PFSK-1 (cell line): ENCODE results near the gene RHEB.

Source experiments
- FOXP2 ChIP-seq: optimal IDR thresholded peaks from 2 replicates; pipeline ENCODE3; 2011; ENCODE audit warnings: borderline replicate concordance, control low read depth, inconsistent platforms; ENCODE audit not compliant: insufficient read depth; ENCODE audit errors: extremely low read length, extremely low read depth
- POLR2AphosphoS5 ChIP-seq: IDR thresholded peaks from 2 replicates; pipeline ENCODE4 v1.6.1; 2012; ENCODE audit warnings: low read depth, mild to moderate bottlenecking, control low read depth, low read length, moderate library complexity
- REST ChIP-seq, 2 experiments: IDR thresholded peaks; 2 replicates each; pipeline versions ENCODE4 v1.6.1 to v1.8.0; 2011 to 2012; ENCODE audit warnings: low read depth in 2 of 2, low read length in 2 of 2, control low read depth in 1 of 2, inconsistent platforms in 1 of 2, mild to moderate bottlenecking in 1 of 2, moderate library complexity in 1 of 2; ENCODE audit not compliant: insufficient read depth in 1 of 2
- SIN3A ChIP-seq: IDR thresholded peaks from 2 replicates; pipeline ENCODE4 v1.6.1; 2012; ENCODE audit warnings: mild to moderate bottlenecking, low read length, moderate library complexity, borderline replicate concordance; ENCODE audit not compliant: insufficient read depth
- TAF1 ChIP-seq: IDR thresholded peaks from 2 replicates; pipeline ENCODE4 v1.6.1; 2012; ENCODE audit warnings: low read length, control low read depth, borderline replicate concordance; ENCODE audit not compliant: insufficient read depth

Gene RHEB

DNA sequence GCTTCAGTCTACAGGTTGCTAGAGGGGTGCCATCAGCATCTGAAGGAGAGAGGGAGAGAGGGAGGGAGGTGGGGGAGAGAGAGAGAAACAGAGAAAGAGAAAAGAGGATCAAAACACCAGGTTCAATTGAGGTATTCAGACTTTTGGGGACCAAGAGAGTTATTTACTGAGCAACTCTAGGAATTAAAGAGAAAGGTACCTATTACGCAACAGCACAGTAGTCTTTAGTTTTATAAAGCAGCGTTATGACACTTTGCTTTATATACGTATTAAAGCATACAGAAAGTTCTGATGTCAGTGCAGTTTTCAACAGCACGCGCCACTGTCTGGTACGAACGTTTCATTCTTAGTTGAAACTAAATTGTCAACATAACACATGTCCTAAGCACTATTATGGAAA is 41.8 kb downstream of the RHEB start:
- TF ChIP-seq REST (IDR thresholded peaks at IDR 0.05; ENCODE audit: insufficient read depth in 1 of 2, low read depth in 2 of 2, low read length in 2 of 2), result no peak
- no peak for TF ChIP-seq TAF1
- TF ChIP-seq FOXP2, result no peak
- TF ChIP-seq POLR2AphosphoS5, result no peak
- no peak for TF ChIP-seq SIN3A

DNA sequence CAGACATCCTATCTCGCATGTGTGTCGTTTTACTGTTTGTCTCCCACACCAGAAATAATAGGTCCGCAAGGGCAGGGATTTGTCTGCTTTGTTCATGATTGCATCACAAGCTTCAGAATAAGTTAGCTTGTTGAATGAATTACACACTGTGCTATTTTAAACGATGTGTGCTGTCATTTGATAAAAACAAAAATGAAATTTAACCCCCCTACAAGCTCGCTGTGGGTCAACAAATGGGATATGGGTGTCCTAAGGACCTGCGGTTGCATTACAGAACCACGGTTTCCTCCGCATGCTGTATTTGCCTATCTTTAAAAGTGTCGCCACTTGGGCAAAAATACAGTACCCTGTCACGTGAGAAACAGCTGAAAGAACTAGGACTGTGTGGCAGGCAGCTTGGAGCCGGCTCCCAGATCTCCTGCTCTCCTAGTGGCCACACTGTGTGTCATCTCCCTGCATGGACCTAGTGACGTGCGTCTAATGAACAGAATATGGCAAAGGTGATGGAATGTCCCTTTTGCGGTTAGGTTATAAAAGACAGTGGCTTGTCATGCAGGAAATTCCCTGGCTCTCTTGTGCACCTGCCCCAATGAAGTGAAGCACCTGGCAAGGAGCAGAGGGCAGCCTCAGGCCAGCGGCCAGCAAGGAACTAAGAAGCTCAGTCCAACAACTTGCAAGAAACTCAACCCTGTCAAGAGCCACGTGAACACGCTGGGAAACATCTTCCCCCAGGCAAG is 46.9 kb downstream of the RHEB start:
- TF ChIP-seq POLR2AphosphoS5 (no peak), SIN3A (no peak), TAF1 (no peak), REST (IDR thresholded peaks at IDR 0.05; ENCODE audit: insufficient read depth in 1 of 2, low read depth in 2 of 2, low read length in 2 of 2) (no peak), FOXP2 (no peak)

DNA sequence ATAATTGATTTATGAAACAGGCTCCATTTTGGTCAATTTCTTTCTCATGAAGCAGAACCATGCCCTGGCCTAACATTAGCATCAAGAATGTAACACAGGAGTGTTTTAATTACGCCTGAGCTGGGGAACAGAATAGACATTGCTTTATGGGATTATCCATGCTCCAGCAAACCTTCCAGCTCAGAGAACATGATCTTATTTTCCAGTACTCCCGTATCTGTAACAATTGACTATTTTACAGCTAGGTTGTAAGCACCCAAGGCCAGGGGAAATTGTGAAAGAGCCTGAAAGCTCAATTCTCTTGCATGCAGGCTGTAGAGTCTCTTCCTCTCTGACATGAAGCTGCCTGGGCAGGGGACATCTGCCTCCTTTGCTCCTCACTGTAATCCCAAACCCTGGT is 49.0 kb downstream of the RHEB start:
- TF ChIP-seq POLR2AphosphoS5, result no peak
- no peak for TF ChIP-seq SIN3A
- no peak for TF ChIP-seq REST (IDR thresholded peaks at IDR 0.05; ENCODE audit: insufficient read depth in 1 of 2, low read depth in 2 of 2, low read length in 2 of 2)
- TF ChIP-seq FOXP2, result no peak

DNA sequence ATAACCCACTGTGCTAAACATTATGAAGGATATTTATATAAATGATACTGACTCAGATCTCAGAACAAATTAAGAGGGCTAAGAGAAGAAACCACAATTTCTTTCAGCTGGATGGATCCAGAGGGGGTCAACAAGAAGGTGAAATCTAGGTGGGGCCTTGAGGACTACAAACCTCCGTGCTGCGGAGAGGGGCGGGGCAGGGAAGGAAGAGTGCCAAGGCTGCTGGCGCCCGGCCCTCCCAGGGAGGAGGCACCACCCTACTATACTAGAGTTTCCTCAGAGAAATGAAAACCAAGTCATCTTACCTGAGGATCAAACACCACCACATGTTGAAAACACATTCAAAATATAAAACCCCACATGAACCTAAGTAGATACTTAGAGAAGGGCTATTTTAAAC is 50.4 kb downstream of the RHEB start:
- TF ChIP-seq REST (IDR thresholded peaks at IDR 0.05; ENCODE audit: insufficient read depth in 1 of 2, low read depth in 2 of 2, low read length in 2 of 2) (no peak), SIN3A (no peak), POLR2AphosphoS5 (no peak), TAF1 (no peak), FOXP2 (no peak)

- TF ChIP-seq FOXP2, result no peak
- TF ChIP-seq POLR2AphosphoS5, result no peak
- no peak for TF ChIP-seq REST (IDR thresholded peaks at IDR 0.05; ENCODE audit: insufficient read depth in 1 of 2, low read depth in 2 of 2, low read length in 2 of 2)
- no peak for TF ChIP-seq TAF1
- TF ChIP-seq SIN3A, result no peak
Observed at GRCh38 chr7:151468217-151469018, 51.3 kb downstream of the RHEB start.
